Natural killer cell (primary cell): ENCODE results near the gene CCDC126. TPM values are rescaled to one million over a fixed set of nuclear protein-coding genes. Genes with fewer than 3 reads are reported as not detected.

Source experiments
- ATAC-seq, 3 donors: fragments of 150-1000 bp in 2 of 3; fragments of 200-7000 bp in 1 of 3; cut with Tn5 transposase; 1 replicate in 1 of 3; 2 replicates in 2 of 3; pipeline ENCODE4 v1.10.0; 2021; ENCODE audit warnings: mild to moderate bottlenecking in 2 of 3, moderate library complexity in 2 of 3
- DNase-seq, 2 donors: peaks; one replicate each; pipeline versions ENCODE4 v3.0.0 to v3.0.0-alpha.2; 2013 to 2021; ENCODE audit warnings: mixed read lengths in 1 of 2
- H3K27ac ChIP-seq: one replicate; pipeline ENCODE4 v1.5.1; 2013; ENCODE audit warnings: mild to moderate bottlenecking, low read length
- H3K27me3 ChIP-seq: one replicate; pipeline ENCODE4 v1.6.1; 2013; ENCODE audit warnings: low read length; ENCODE audit not compliant: control insufficient read depth, insufficient read depth
- H3K36me3 ChIP-seq: one replicate; pipeline ENCODE4 v1.6.1; 2013; ENCODE audit warnings: low read length; ENCODE audit not compliant: control insufficient read depth, insufficient read depth
- H3K4me1 ChIP-seq: one replicate; pipeline ENCODE4 v1.6.1; 2013; ENCODE audit warnings: low read length; ENCODE audit not compliant: control insufficient read depth, insufficient read depth
- H3K4me3 ChIP-seq: one replicate; pipeline ENCODE4 v1.5.1; 2013; ENCODE audit warnings: low read length
- H3K9me3 ChIP-seq: one replicate; pipeline ENCODE4 v1.6.1; 2013; ENCODE audit warnings: low read length; ENCODE audit not compliant: control insufficient read depth, insufficient read depth
- H3K27ac Mint-ChIP-seq, 2 donors: one replicate each; pipeline ENCODE4 v1.8.0; 2022; ENCODE audit warnings: mild to moderate bottlenecking in 2 of 2, mixed read lengths in 2 of 2, moderate library complexity in 1 of 2
- H3K27me3 Mint-ChIP-seq, 2 donors: one replicate each; pipeline ENCODE4 v1.8.0; 2022; ENCODE audit warnings: low read depth in 2 of 2, mixed read lengths in 2 of 2
- H3K36me3 Mint-ChIP-seq: one replicate; pipeline ENCODE4 v1.8.0; 2022; ENCODE audit warnings: mixed read lengths
- H3K4me1 Mint-ChIP-seq, 2 donors: one replicate each; pipeline ENCODE4 v1.8.0; 2022; ENCODE audit warnings: mixed read lengths in 2 of 2
- H3K4me3 Mint-ChIP-seq: one replicate; pipeline ENCODE4 v1.8.0; 2022; ENCODE audit warnings: mild to moderate bottlenecking, moderate library complexity, mixed read lengths
- H3K9me3 Mint-ChIP-seq, 2 donors: one replicate each; pipeline ENCODE4 v1.8.0; 2022; ENCODE audit warnings: mixed read lengths in 2 of 2
- CTCF ChIP-seq: fragments of 200-600 bp; IDR thresholded peaks from one replicate; pipeline ENCODE4 v1.8.0; 2022; ENCODE audit warnings: antibody characterized with exemption
- WGBS: methylation state at CpG from one replicate; pipeline ENCODE4 v1.1.7; 2013; ENCODE audit warnings: missing lambda C conversion rate; ENCODE audit not compliant: insufficient coverage; 5-methylcytosine and 5-hydroxymethylcytosine counted together
- intact Hi-C: fragments of 100-400 bp; cut with micrococcal nuclease; formaldehyde crosslinking; loops from one replicate; pipeline ENCODE4 v1.14.2; 2022
- total RNA-seq, 4 donors: library from RNA; stranded (reverse); fragments of 120-200 nt in 1 of 4; gene quantifications; one replicate each; pipeline versions ENCODE4 v1.2.3 to v1.2.4, GENCODE V29; 2013 to 2022

Gene CCDC126
- total RNA-seq, 3 donors from 2014 or later (not counting 1 experiment from before 2014, with no cell fraction given) = 13.4 to 19.0 (median 16.9) TPM

- Mint-ChIP-seq H3K9me3 (peaks cover 10 to 14% of the 10 kb centered on the region in 2 donors), H3K27ac (no peak overlapping the region), H3K27me3 (no peaks in the 10 kb centered on the region), H3K4me1 (no peaks in the 10 kb centered on the region), H3K4me3 (no peak overlapping the region), H3K36me3 (peaks cover 8% of the 10 kb centered on the region)
- H3K27me3 ChIP-seq = no peaks in the 10 kb centered on the region
- no peaks in the 10 kb centered on the region for H3K4me1 ChIP-seq
- peaks cover 23% of the 10 kb centered on the region for H3K9me3 ChIP-seq
- intact Hi-C loops = no loop called here
- H3K27ac ChIP-seq = no peak overlapping the region
- TF ChIP-seq CTCF = no peak
- ATAC-seq (no peak), DNase-seq (no peak)
- WGBS = 97% methylated on average over 22 of the region's 22 CpGs
- no peaks in the 10 kb centered on the region for H3K36me3 ChIP-seq
- H3K4me3 ChIP-seq = no peak overlapping the region
Measured at GRCh38 chr7:23655433-23655832, 58.3 kb downstream of the CCDC126 start.

- no peaks in the 10 kb centered on the region for H3K36me3 ChIP-seq
- Mint-ChIP-seq H3K27ac (no peak overlapping the region), H3K4me1 (no peaks in the 10 kb centered on the region), H3K27me3 (peaks cover 6% of the 10 kb centered on the region in 2 donors), H3K4me3 (no peak overlapping the region), H3K36me3 (peaks cover 2% of the 10 kb centered on the region), H3K9me3 (peaks cover 7 to 10% of the 10 kb centered on the region in 2 donors)
- no peaks in the 10 kb centered on the region for H3K27me3 ChIP-seq
- H3K4me3 ChIP-seq = no peak overlapping the region
- intact Hi-C loops = no loop called here
- no peaks in the 10 kb centered on the region for H3K4me1 ChIP-seq
- H3K9me3 ChIP-seq = peaks cover 13% of the 10 kb centered on the region
- no peak overlapping the region for H3K27ac ChIP-seq
- TF ChIP-seq CTCF = no peak
- ATAC-seq (no peak), DNase-seq (no peak)
- 95% methylated on average over 7 of the region's 7 CpGs for WGBS
Measured at GRCh38 chr7:23658831-23659427, 61.7 kb downstream of the CCDC126 start.

- H3K27me3 ChIP-seq = no peaks in the 10 kb centered on the region
- ATAC-seq = no peak
Measured at GRCh38 chr7:23661385-23661784, 64.2 kb downstream of the CCDC126 start.

More at GRCh38 chr7:23661385-23661784, 64.2 kb downstream of the CCDC126 start:
- no peak overlapping the region for H3K27ac Mint-ChIP-seq
- Histone ChIP-seq H3K4me3 (no peak overlapping the region), H3K4me1 (no peaks in the 10 kb centered on the region), H3K27ac (no peak overlapping the region), H3K9me3 (peaks cover 4% of the 10 kb centered on the region), H3K36me3 (no peaks in the 10 kb centered on the region)
- WGBS = 61% methylated on average over 3 of the region's 3 CpGs
- H3K4me3 Mint-ChIP-seq = no peak overlapping the region
- peaks cover 3 to 4% of the 10 kb centered on the region in 2 donors for H3K9me3 Mint-ChIP-seq
- H3K27me3 Mint-ChIP-seq = peaks cover 6% of the 10 kb centered on the region in 2 donors
- no peak for TF ChIP-seq CTCF
- H3K36me3 Mint-ChIP-seq = no peaks in the 10 kb centered on the region
- no peak for DNase-seq
- intact Hi-C loops = no loop called here
- no peaks in the 10 kb centered on the region for H3K4me1 Mint-ChIP-seq
